ENCODE results near the gene ANKRD30A. TPM values are rescaled to one million over a fixed set of nuclear protein-coding genes. Genes with fewer than 3 reads are reported as not detected.

Gene ANKRD30A
- total and polyA plus RNA-seq, 3 donors from 2014 or later = 1.2 to 32.1 (median 11.9) TPM

DNA sequence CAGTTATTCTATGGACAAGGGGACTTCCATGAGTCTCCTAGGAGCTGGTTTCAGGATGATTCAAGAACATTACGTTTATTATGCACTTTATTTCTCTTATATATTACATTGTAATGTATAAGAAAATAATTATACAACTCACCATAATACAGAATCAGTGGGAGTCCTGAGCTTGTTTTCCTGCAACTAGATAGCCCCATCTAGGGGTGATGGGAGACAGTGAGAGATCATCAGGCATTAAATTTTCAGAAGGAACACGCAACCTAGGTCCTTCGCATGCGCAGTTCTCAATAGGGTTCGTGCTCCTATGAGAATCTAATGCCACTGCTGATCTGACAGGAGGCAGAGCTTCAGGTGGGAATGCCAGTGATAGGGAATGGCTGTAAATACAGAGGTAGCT, 137.9 kb downstream of the ANKRD30A start:
- no peaks in the 10 kb centered on the region for H3K36me3 ChIP-seq (ENCODE audit: low read depth, missing control alignments)

DNA sequence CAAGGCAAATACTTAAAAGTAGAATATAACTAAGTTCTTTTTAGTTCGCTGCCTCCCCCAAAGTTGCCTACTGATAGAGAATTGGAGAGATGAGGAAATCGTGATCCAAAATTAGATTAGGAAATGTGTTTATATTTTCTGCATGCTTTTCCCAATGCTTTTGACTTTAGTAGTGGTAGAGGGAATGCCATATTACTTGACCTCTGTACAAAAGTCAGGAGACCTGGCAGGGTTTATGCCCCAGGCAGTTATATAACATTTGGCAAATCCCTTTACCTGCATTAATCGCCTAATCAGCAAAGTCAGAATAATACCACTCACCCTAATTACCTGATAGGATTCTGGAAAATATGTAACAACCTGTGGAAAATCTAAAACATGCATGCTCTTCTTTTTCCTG, 142.9 kb downstream of the ANKRD30A start:
- no peak for DNase-seq
- H3K4me3 ChIP-seq = no peak overlapping the region
- no peak overlapping the region for H3K27ac ChIP-seq
- no peaks in the 10 kb centered on the region for H3K36me3 ChIP-seq (ENCODE audit: low read depth, missing control alignments)
- no peaks in the 10 kb centered on the region for H3K27me3 ChIP-seq
- no peaks in the 10 kb centered on the region for H3K9me3 ChIP-seq
- H3K4me1 ChIP-seq = no peaks in the 10 kb centered on the region
- WGBS, 2 donors = 62 to 78% methylated on average over 3 of the region's 3 CpGs
- no peak for TF ChIP-seq POLR2A (IDR thresholded peaks at IDR 0.05)
- no peak for TF ChIP-seq CTCF (IDR thresholded peaks at IDR 0.05)
- intact Hi-C loops (cut with DNase I; ENCODE audit: low total_unique reads) = no loop called here

More for the DNA sequence above, 137.9 kb downstream of the ANKRD30A start:
- H3K27me3 ChIP-seq = no peaks in the 10 kb centered on the region
- no peak for TF ChIP-seq POLR2A (IDR thresholded peaks at IDR 0.05)
- TF ChIP-seq CTCF (IDR thresholded peaks at IDR 0.05) = peak in 2 of 3 experiments; percentile 15 to 17
- no peak overlapping the region for H3K4me3 ChIP-seq
- peak; percentile 18 for DNase-seq
- no peaks in the 10 kb centered on the region for H3K4me1 ChIP-seq
- H3K27ac ChIP-seq = no peak overlapping the region
- WGBS, 2 donors = 66 to 72% methylated on average over 5 of the region's 5 CpGs
- no peaks in the 10 kb centered on the region for H3K9me3 ChIP-seq
- intact Hi-C loops (cut with DNase I; ENCODE audit: low total_unique reads) = no loop called here

GRCh38 chr10:37269554-37270256, 144.3 kb downstream of the ANKRD30A start:
- WGBS, 2 donors = 67 to 79% methylated on average over 5 of the region's 5 CpGs
- intact Hi-C loops (cut with DNase I; ENCODE audit: low total_unique reads) = no loop called here

DNA sequence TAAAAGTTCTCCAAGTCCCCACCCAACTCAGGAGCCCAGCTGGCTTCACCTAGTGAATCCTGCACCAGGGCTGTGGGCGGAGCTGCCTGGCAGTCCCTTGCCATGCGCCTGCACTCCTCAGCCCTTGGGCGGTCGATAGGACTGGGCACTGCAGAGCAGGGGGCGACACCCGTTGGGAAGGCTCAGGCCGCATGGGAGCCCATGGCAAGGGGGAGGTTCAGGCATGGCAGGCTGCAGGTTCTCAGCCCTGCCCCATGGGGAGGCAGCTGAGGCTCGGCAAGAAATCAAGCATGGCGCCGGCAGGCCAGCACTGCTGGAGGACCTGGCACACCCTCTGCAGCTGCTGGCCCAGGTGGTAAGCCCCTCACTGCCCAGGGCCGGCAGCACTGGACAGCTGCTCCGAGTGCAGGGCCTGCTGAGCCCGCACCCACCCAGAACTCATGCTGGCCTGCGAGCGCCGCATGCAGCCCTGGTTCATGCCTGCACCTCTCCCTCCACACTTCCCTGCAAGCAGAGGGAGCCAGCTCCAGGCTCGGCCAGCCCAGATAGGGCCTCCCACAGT, 149.9 kb downstream of the ANKRD30A start:
- no peak for TF ChIP-seq POLR2A (IDR thresholded peaks at IDR 0.05)
- intact Hi-C loops (cut with DNase I; ENCODE audit: low total_unique reads) = no loop called here
- Histone ChIP-seq H3K4me3 (no peak overlapping the region), H3K27me3 (no peaks in the 10 kb centered on the region), H3K9me3 (no peaks in the 10 kb centered on the region), H3K27ac (no peak overlapping the region), H3K36me3 (ENCODE audit: low read depth, missing control alignments) (no peaks in the 10 kb centered on the region), H3K4me1 (no peaks in the 10 kb centered on the region)
- DNase-seq = no peak
- WGBS, 2 donors = 91 to 93% methylated on average over 7 to 15 of the region's 17 CpGs

More at GRCh38 chr10:37269554-37270256, 144.3 kb downstream of the ANKRD30A start:
- no peak overlapping the region for H3K4me3 ChIP-seq
- no peaks in the 10 kb centered on the region for H3K4me1 ChIP-seq
- H3K9me3 ChIP-seq = no peaks in the 10 kb centered on the region
- H3K36me3 ChIP-seq (ENCODE audit: low read depth, missing control alignments) = no peaks in the 10 kb centered on the region
- no peak overlapping the region for H3K27ac ChIP-seq
- DNase-seq = no peak
- TF ChIP-seq CTCF (IDR thresholded peaks at IDR 0.05) (no peak), POLR2A (IDR thresholded peaks at IDR 0.05) (no peak)
- no peaks in the 10 kb centered on the region for H3K27me3 ChIP-seq

DNA sequence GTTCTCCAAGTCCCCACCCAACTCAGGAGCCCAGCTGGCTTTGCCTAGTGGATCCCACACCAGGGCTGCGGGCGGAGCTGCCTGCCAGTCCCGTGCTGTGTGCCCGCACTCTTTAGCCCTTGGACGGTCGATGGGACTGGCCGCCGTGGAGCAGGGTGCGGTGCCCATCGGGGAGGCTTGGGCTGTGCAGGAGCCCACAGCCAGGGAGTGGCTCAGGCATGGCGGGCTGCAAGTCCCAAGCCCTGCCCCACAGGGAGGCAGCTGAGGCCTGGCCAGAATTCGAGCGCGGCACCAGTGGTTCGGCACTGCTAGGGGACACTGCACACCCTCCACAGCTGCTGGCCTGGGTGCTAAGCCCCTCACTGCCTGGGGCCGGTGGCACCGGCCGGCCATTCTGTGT, 159.7 kb downstream of the ANKRD30A start:
- H3K27ac ChIP-seq = no peak overlapping the region
- intact Hi-C loops (cut with DNase I; ENCODE audit: low total_unique reads) = no loop called here
- H3K36me3 ChIP-seq (ENCODE audit: low read depth, missing control alignments) = no peaks in the 10 kb centered on the region
- no peaks in the 10 kb centered on the region for H3K27me3 ChIP-seq
- H3K4me1 ChIP-seq = no peaks in the 10 kb centered on the region
- no peak overlapping the region for H3K4me3 ChIP-seq
- H3K9me3 ChIP-seq = no peaks in the 10 kb centered on the region
- DNase-seq = no peak
- 94% methylated on average over 18 of the region's 18 CpGs; no CpG with 5 or more reads in 1 of the 2 donors for WGBS, 2 donors
- TF ChIP-seq POLR2A (IDR thresholded peaks at IDR 0.05) (no peak), CTCF (IDR thresholded peaks at IDR 0.05) (no peak)

Data from testis (tissue), 3 donors.